OCI-LY1 (cell line): ENCODE results near the gene CHIT1.

Source experiments
- EZH2 ChIP-seq: fragments of 200-600 bp; sonication (generic), shearing (Covaris generic); IDR thresholded peaks from 2 replicates; pipeline ENCODE4 v1.8.0; 2017; ENCODE audit warnings: borderline replicate concordance, mixed run types, mild to moderate bottlenecking, antibody characterized with exemption, low read length, moderate library complexity, mixed read lengths
- TF ChIP-seq, protein P1 (sequence below): fragments of 200-600 bp; sonication (generic), shearing (Covaris generic); IDR thresholded peaks from 2 replicates; pipeline ENCODE4 v1.5.1; 2017; ENCODE audit warnings: mild to moderate bottlenecking, antibody characterized with exemption, low read length, moderate library complexity, mixed read lengths

DNA sequence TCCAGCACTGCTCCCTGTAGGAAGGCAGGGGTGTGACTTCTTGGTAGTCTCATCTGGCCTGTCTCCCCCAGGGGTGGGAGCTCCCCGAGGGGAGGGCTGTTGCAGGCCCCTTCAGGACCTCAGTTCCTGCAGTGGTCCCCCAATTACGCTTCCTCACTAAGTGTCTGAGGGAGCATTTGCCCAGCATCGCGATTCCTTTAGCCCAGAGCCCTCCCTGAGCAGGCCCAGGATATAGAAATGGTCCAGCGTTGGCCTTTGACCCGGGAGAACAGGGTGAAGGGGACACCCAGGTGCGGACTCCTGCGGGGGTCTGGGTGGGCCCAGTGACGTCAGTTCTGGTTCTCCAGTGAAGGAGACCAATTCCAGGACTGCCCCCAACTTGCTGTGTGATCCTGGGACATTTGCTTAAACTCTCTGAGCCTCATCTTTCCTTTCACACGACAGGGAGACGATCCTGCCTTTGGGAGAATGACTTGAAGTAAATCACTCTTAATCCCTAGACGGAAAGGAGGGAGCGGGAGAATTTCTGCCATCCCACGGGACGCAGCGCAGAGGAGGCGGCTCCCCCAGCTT lies 43.2 kb upstream of the CHIT1 start:
- TF ChIP-seq, protein P1, sequence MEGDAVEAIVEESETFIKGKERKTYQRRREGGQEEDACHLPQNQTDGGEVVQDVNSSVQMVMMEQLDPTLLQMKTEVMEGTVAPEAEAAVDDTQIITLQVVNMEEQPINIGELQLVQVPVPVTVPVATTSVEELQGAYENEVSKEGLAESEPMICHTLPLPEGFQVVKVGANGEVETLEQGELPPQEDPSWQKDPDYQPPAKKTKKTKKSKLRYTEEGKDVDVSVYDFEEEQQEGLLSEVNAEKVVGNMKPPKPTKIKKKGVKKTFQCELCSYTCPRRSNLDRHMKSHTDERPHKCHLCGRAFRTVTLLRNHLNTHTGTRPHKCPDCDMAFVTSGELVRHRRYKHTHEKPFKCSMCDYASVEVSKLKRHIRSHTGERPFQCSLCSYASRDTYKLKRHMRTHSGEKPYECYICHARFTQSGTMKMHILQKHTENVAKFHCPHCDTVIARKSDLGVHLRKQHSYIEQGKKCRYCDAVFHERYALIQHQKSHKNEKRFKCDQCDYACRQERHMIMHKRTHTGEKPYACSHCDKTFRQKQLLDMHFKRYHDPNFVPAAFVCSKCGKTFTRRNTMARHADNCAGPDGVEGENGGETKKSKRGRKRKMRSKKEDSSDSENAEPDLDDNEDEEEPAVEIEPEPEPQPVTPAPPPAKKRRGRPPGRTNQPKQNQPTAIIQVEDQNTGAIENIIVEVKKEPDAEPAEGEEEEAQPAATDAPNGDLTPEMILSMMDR = no peak
- TF ChIP-seq EZH2 = no peak
